Measurements from ENCODE around the gene NDST4. TPM values are rescaled to one million over a fixed set of nuclear protein-coding genes. Genes with fewer than 3 reads are reported as not detected.

Gene NDST4
- polyA plus RNA-seq, 2 of the 4 experiments (the other 2 are of a cell fraction), result 0.04 TPM; not detected in 1

- Histone ChIP-seq H3K27ac (no peak overlapping the region), H3K4me2 (no peak overlapping the region), H3K9me3 (no peaks in the 10 kb centered on the region), H3K4me1 (no peaks in the 10 kb centered on the region), H3K4me3 (no peak overlapping the region)
- 11% methylated on average over 7 of the region's 7 CpGs for WGBS (ENCODE audit: missing lambda C conversion rate)
- ATAC-seq, result no peak
- TF ChIP-seq TFCP2L1 (CRISPR knock-in tag; IDR thresholded peaks at IDR 0.05) (no peak), GATA3 (IDR thresholded peaks at IDR 0.05; ENCODE audit: borderline replicate concordance) (no peak), JUN (IDR thresholded peaks at IDR 0.05) (no peak), NR3C1 (IDR thresholded peaks at IDR 0.05) (no peak), KDM1A (IDR thresholded peaks at IDR 0.05; ENCODE audit: low read depth) (no peak), HMGXB4 (CRISPR knock-in tag; IDR thresholded peaks at IDR 0.05; ENCODE audit: borderline replicate concordance) (no peak), HOXA7 (CRISPR knock-in tag; IDR thresholded peaks at IDR 0.05) (no peak), ELK1 (IDR thresholded peaks at IDR 0.05; ENCODE audit: low read depth, low read length) (no peak), TP53 (CRISPR knock-in tag; IDR thresholded peaks at IDR 0.05) (no peak), MYC (IDR thresholded peaks at IDR 0.05; ENCODE audit: borderline replicate concordance, low read length) (no peak), ZFP36 (IDR thresholded peaks at IDR 0.05; ENCODE audit: borderline replicate concordance, partially characterized antibody) (no peak), ZNF302 (CRISPR knock-in tag; IDR thresholded peaks at IDR 0.05) (no peak), MAFK (IDR thresholded peaks at IDR 0.05; ENCODE audit: partially characterized antibody) (no peak), FOSL2 (IDR thresholded peaks at IDR 0.05) (no peak), FOSL2 (CRISPR knock-in tag; IDR thresholded peaks at IDR 0.05) (no peak), HES2 (IDR thresholded peaks at IDR 0.05) (no peak), CEBPB (IDR thresholded peaks at IDR 0.05) (no peak), USF2 (IDR thresholded peaks at IDR 0.05) (no peak), CHD4 (IDR thresholded peaks at IDR 0.05; ENCODE audit: borderline replicate concordance) (no peak)
- POLR2A ChIA-PET, result no interaction called here
- no peak for DNase-seq (ENCODE audit: low read depth in 1 of 2, low spot score in 1 of 2)
- CTCF ChIA-PET, result no interaction called here
- FAIRE-seq, result no peak
Measured at GRCh38 chr4:115149106-115149505, 35.7 kb upstream of the NDST4 start.

GRCh38 chr4:115145393-115146160 lies 32.2 kb upstream of the NDST4 start:
- DNase-seq (ENCODE audit: low read depth in 1 of 2, low spot score in 1 of 2) (no peak), ATAC-seq (no peak), FAIRE-seq (no peak)
- TF ChIP-seq POLR2A (IDR thresholded peaks at IDR 0.05; ENCODE audit: low read length), result no peak
- no peak for TF ChIP-seq HMGXB4 (CRISPR knock-in tag; IDR thresholded peaks at IDR 0.05; ENCODE audit: borderline replicate concordance)
- TF ChIP-seq CHD2 (IDR thresholded peaks at IDR 0.05; ENCODE audit: low read length, partially characterized antibody), result no peak
- TF ChIP-seq NPAS2 (CRISPR knock-in tag; IDR thresholded peaks at IDR 0.05; ENCODE audit: borderline replicate concordance), result no peak
- no peak for TF ChIP-seq CBX2 (IDR thresholded peaks at IDR 0.05; ENCODE audit: borderline replicate concordance, low read depth)
- ChIA-PET CTCF (no interaction called here), POLR2A (no interaction called here)
- WGBS (ENCODE audit: missing lambda C conversion rate), result 50% methylated on average over 3 of the region's 3 CpGs
- H3K4me2 ChIP-seq, result no peak overlapping the region
- H3K27ac ChIP-seq, result no peak overlapping the region
- H3K9me3 ChIP-seq, result no peaks in the 10 kb centered on the region
- H3K4me1 ChIP-seq, result no peaks in the 10 kb centered on the region
- H3K4me3 ChIP-seq, result no peak overlapping the region
